Astrocyte (in vitro differentiated cells and primary cell): ENCODE data around the gene MYO16.

ENCODE experiments used
- EZH2 ChIP-seq: IDR thresholded peaks from 2 replicates; pipeline ENCODE4 v1.6.1; 2012; ENCODE audit warnings: mild to moderate bottlenecking, low read length, inconsistent platforms; ENCODE audit not compliant: insufficient read depth
- TF ChIP-seq, protein P1 (sequence below): IDR thresholded peaks from 2 replicates; pipeline ENCODE4 v1.5.1; 2011; ENCODE audit warnings: low read depth, mild to moderate bottlenecking, inconsistent platforms, low read length, moderate library complexity; ENCODE audit not compliant: insufficient read depth

- TF ChIP-seq, protein P1, sequence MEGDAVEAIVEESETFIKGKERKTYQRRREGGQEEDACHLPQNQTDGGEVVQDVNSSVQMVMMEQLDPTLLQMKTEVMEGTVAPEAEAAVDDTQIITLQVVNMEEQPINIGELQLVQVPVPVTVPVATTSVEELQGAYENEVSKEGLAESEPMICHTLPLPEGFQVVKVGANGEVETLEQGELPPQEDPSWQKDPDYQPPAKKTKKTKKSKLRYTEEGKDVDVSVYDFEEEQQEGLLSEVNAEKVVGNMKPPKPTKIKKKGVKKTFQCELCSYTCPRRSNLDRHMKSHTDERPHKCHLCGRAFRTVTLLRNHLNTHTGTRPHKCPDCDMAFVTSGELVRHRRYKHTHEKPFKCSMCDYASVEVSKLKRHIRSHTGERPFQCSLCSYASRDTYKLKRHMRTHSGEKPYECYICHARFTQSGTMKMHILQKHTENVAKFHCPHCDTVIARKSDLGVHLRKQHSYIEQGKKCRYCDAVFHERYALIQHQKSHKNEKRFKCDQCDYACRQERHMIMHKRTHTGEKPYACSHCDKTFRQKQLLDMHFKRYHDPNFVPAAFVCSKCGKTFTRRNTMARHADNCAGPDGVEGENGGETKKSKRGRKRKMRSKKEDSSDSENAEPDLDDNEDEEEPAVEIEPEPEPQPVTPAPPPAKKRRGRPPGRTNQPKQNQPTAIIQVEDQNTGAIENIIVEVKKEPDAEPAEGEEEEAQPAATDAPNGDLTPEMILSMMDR: no peak
- no peak for TF ChIP-seq EZH2
Measured at GRCh38 chr13:109199280-109199679, 569.9 kb downstream of the MYO16 start.
